T-cell (primary cell): ENCODE results near the gene GSTT2B. TPM values are rescaled to one million over a fixed set of nuclear protein-coding genes. Genes with fewer than 3 reads are reported as not detected.
"Not testable (repeated sequence)": the region's sequence is repeated elsewhere in the genome, so short reads cannot be mapped to it uniquely, and the experiment has no call there.

Experiments used
- ATAC-seq, 4 experiments: fragments of 200-7000 bp in 3 of 4; fragments of 150-1000 bp in 1 of 4; cut with Tn5 transposase; replicated peaks in 1 of 4; 1 replicate in 3 of 4; 2 replicates in 1 of 4; pipeline ENCODE4 v1.10.0; 2021; ENCODE audit warnings: moderate library complexity in 3 of 4, mild to moderate bottlenecking in 2 of 4, moderate number of reproducible peaks in 1 of 4
- CTCF ChIA-PET, 2 donors: fragments of 300-600 bp; sonication (Branson Sonifier 250); formaldehyde crosslinking; loops; one replicate each; lab custom pipeline; 2022; ENCODE audit warnings: antibody characterized with exemption in 2 of 2; lab: Charles Lee
- POLR2A ChIA-PET, 2 donors: fragments of 300-600 bp; sonication (Branson Sonifier 250); formaldehyde crosslinking; loops; one replicate each; lab custom pipeline; 2022; ENCODE audit warnings: antibody characterized with exemption in 2 of 2; lab: Charles Lee
- DNase-seq, 35 experiments: peaks; one replicate each; pipeline versions ENCODE4 v3.0.0 to v3.0.0-alpha.2; 2013 to 2023
- H3K27ac ChIP-seq: one replicate; pipeline ENCODE4 v1.5.1; 2013; ENCODE audit warnings: low read length
- H3K27me3 ChIP-seq, 2 experiments: replicated peaks in 1 of 2; 1 replicate in 1 of 2; 2 replicates in 1 of 2; pipeline versions ENCODE4 v1.6.1 to v1.7.0; 2013; ENCODE audit warnings: low read length in 1 of 2, mixed read lengths in 1 of 2; ENCODE audit not compliant: control insufficient read depth in 2 of 2, insufficient read depth in 2 of 2; ENCODE audit errors: extremely low read depth in 1 of 2
- H3K36me3 ChIP-seq, 2 donors: 1 replicate in 1 of 2; 2 replicates in 1 of 2; pipeline versions ENCODE4 v1.6.1 to v1.7.0; 2013; ENCODE audit warnings: low read length in 1 of 2; ENCODE audit not compliant: control insufficient read depth in 2 of 2, insufficient read depth in 1 of 2; ENCODE audit errors: extremely low read depth in 1 of 2
- H3K4me1 ChIP-seq, 2 experiments: 1 replicate in 1 of 2; 2 replicates in 1 of 2; pipeline versions ENCODE4 v1.6.1 to v1.7.0; 2013; ENCODE audit warnings: low read length in 2 of 2, mixed read lengths in 1 of 2; ENCODE audit not compliant: insufficient read depth in 2 of 2, control insufficient read depth in 1 of 2; ENCODE audit errors: extremely low read depth in 1 of 2
- H3K4me3 ChIP-seq, 2 donors: 1 replicate in 1 of 2; 2 replicates in 1 of 2; pipeline versions ENCODE4 v1.5.1 to v1.7.0; 2013; ENCODE audit warnings: mild to moderate bottlenecking in 2 of 2, low read length in 1 of 2, moderate library complexity in 1 of 2; ENCODE audit not compliant: control insufficient read depth in 1 of 2; ENCODE audit errors: extremely low read depth in 1 of 2
- H3K9me3 ChIP-seq: 2 replicates; pipeline ENCODE4 v1.7.0; 2013
- H3K27ac Mint-ChIP-seq, 2 donors: one replicate each; pipeline ENCODE4 v1.8.0; 2020 to 2021; ENCODE audit warnings: mild to moderate bottlenecking in 2 of 2, mixed read lengths in 2 of 2
- H3K27me3 Mint-ChIP-seq, 2 donors: one replicate each; pipeline ENCODE4 v1.8.0; 2021 to 2022; ENCODE audit warnings: mixed read lengths in 2 of 2
- H3K36me3 Mint-ChIP-seq: one replicate; pipeline ENCODE4 v1.8.0; 2021; ENCODE audit warnings: mixed read lengths
- H3K4me1 Mint-ChIP-seq, 3 donors: one replicate each; pipeline ENCODE4 v1.8.0; 2020 to 2022; ENCODE audit warnings: mixed read lengths in 3 of 3, mild to moderate bottlenecking in 1 of 3
- H3K4me3 Mint-ChIP-seq, 3 donors: one replicate each; pipeline ENCODE4 v1.8.0; 2020 to 2022; ENCODE audit warnings: mild to moderate bottlenecking in 3 of 3, mixed read lengths in 3 of 3, moderate library complexity in 3 of 3
- H3K9me3 Mint-ChIP-seq, 3 donors: one replicate each; pipeline ENCODE4 v1.8.0; 2020 to 2022; ENCODE audit warnings: mixed read lengths in 3 of 3
- WGBS: methylation state at CpG from one replicate; pipeline ENCODE4 v1.1.5; 2013; ENCODE audit warnings: missing lambda C conversion rate; ENCODE audit not compliant: insufficient coverage; 5-methylcytosine and 5-hydroxymethylcytosine counted together
- total RNA-seq, 35 experiments: library from RNA in 6 of 35; stranded (reverse) in 6 of 35; fragments of 120-200 nt in 1 of 35; gene quantifications; one replicate each; pipeline versions ENCODE4 v1.2.1 to v1.2.4 and lab custom pipeline; 2013 to 2026

The GSTT2B gene
- total RNA-seq (not detected), total RNA-seq (lab: John Stamatoyannopoulos, UW) (0 to 0.06 (median 0) reads per million in 29 experiments)
- not detected for total RNA-seq (2013)

GRCh38 chr22:23961084-23961771, at the start of gene GSTT2B:
TSS of gene GSTT2B (minus strand) at chr22:23961195. CDS start at chr22:23961131, 64 bp downstream.
- no CpG with 5 or more reads among the region's 43 CpGs for WGBS
- H3K4me3 Mint-ChIP-seq, H3K27ac Mint-ChIP-seq, H3K4me3 ChIP-seq, DNase-seq, H3K9me3 ChIP-seq, H3K36me3 ChIP-seq, ATAC-seq, CTCF ChIA-PET, H3K4me1 Mint-ChIP-seq, H3K9me3 Mint-ChIP-seq, H3K4me1 ChIP-seq, H3K27ac ChIP-seq, H3K27me3 ChIP-seq, H3K36me3 Mint-ChIP-seq, POLR2A ChIA-PET: not testable (repeated sequence)
- peaks cover 0 to 14% of the 10 kb centered on the region in 2 donors for H3K27me3 Mint-ChIP-seq

GRCh38 chr22:24010018-24010391, 49.0 kb upstream of the GSTT2B start:
- WGBS, result 100% methylated on average over 1 of the region's 2 CpGs
- no peak for ATAC-seq
- H3K36me3 ChIP-seq, result no peaks in the 10 kb centered on the region
- no peaks in the 10 kb centered on the region for H3K9me3 ChIP-seq
- DNase-seq, result no peak
- Mint-ChIP-seq H3K4me1 (peaks cover 29 to 44% (median 32%) of the 10 kb centered on the region in 3 donors), H3K4me3 (peak overlapping the region in 2 of 3 donors; percentile 59 to 66), H3K9me3 (no peaks in the 10 kb centered on the region), H3K27ac (peak overlapping the region; percentile 70 to 88), H3K27me3 (no peaks in the 10 kb centered on the region), H3K36me3 (no peaks in the 10 kb centered on the region)
- peaks cover 0 to 19% of the 10 kb centered on the region in 2 experiments for H3K27me3 ChIP-seq
- H3K27ac ChIP-seq, result no peak overlapping the region
- ChIA-PET CTCF (interaction anchor here (1.5 to 2.1 kb wide), 3 partner anchors 28 to 147 kb away, joined by 3 to 6 read pairs (median 4); no protein-coding TSS in a partner anchor), POLR2A (interaction anchor here in 1 of 2 donors (0.6 kb wide), 1 partner anchor 38 kb away, joined by 3 read pairs; no protein-coding TSS in a partner anchor)
- H3K4me1 ChIP-seq, result peaks cover 3 to 17% of the 10 kb centered on the region in 2 experiments
- H3K4me3 ChIP-seq, result no peak overlapping the region

- CTCF ChIA-PET, result interaction anchor here in 1 of 2 donors (1.7 kb wide), 1 partner anchor 148 kb away, joined by 4 read pairs; no protein-coding TSS in a partner anchor
- no peaks in the 10 kb centered on the region for H3K27me3 Mint-ChIP-seq
- Histone ChIP-seq H3K36me3 (no peaks in the 10 kb centered on the region), H3K27ac (no peak overlapping the region), H3K4me3 (no peak overlapping the region), H3K4me1 (peaks cover 3 to 17% of the 10 kb centered on the region in 2 experiments), H3K27me3 (peaks cover 0 to 25% of the 10 kb centered on the region in 2 experiments), H3K9me3 (no peaks in the 10 kb centered on the region)
- H3K36me3 Mint-ChIP-seq, result no peaks in the 10 kb centered on the region
- 95% methylated on average over 7 of the region's 7 CpGs for WGBS
- H3K4me3 Mint-ChIP-seq, result peak overlapping the region in 1 of 3 donors; percentile 59
- peak overlapping the region in 1 of 2 donors; percentile 62 for H3K27ac Mint-ChIP-seq
- H3K9me3 Mint-ChIP-seq, result no peaks in the 10 kb centered on the region
- DNase-seq (no peak), ATAC-seq (no peak)
- H3K4me1 Mint-ChIP-seq, result peaks cover 25 to 39% (median 28%) of the 10 kb centered on the region in 3 donors
- POLR2A ChIA-PET, result interaction anchor here (0.6 kb wide), 3 partner anchors 38 to 351 kb away, joined by 3 to 7 read pairs (median 5); no protein-coding TSS in a partner anchor
These were observed 48.4 kb upstream of the GSTT2B start for GRCh38 chr22:24009227-24010017.

GRCh38 chr22:24008381-24009226, 47.6 kb upstream of the GSTT2B start:
- H3K36me3 ChIP-seq, result no peaks in the 10 kb centered on the region
- H3K4me3 ChIP-seq, result no peak overlapping the region
- Mint-ChIP-seq H3K27me3 (no peaks in the 10 kb centered on the region), H3K9me3 (no peaks in the 10 kb centered on the region), H3K4me3 (no peak overlapping the region), H3K27ac (no peak overlapping the region), H3K36me3 (no peaks in the 10 kb centered on the region), H3K4me1 (peaks cover 20 to 32% (median 22%) of the 10 kb centered on the region in 3 donors)
- DNase-seq, result no peak
- CTCF ChIA-PET, result no interaction called here
- ATAC-seq, result no peak
- POLR2A ChIA-PET, result interaction anchor here (0.6 to 0.7 kb wide), 3 partner anchors 169 to 352 kb away, joined by 3 to 7 read pairs (median 5); no protein-coding TSS in a partner anchor
- H3K27me3 ChIP-seq, result peaks cover 0 to 32% of the 10 kb centered on the region in 2 experiments
- H3K4me1 ChIP-seq, result peaks cover 3 to 17% of the 10 kb centered on the region in 2 experiments
- no peaks in the 10 kb centered on the region for H3K9me3 ChIP-seq
- H3K27ac ChIP-seq, result no peak overlapping the region
- no CpG with 5 or more reads among the region's 6 CpGs for WGBS

- WGBS, result 67% methylated on average over 1 of the region's 1 CpG
These were observed 47.0 kb upstream of the GSTT2B start for GRCh38 chr22:24008022-24008283.

More at GRCh38 chr22:24008022-24008283, 47.0 kb upstream of the GSTT2B start:
- Histone ChIP-seq H3K27me3 (peaks cover 0 to 36% of the 10 kb centered on the region in 2 experiments), H3K36me3 (no peaks in the 10 kb centered on the region), H3K4me1 (peaks cover 3 to 15% of the 10 kb centered on the region in 2 experiments), H3K27ac (no peak overlapping the region), H3K4me3 (no peak overlapping the region), H3K9me3 (no peaks in the 10 kb centered on the region)
- Mint-ChIP-seq H3K9me3 (no peaks in the 10 kb centered on the region), H3K4me1 (peaks cover 15 to 27% (median 17%) of the 10 kb centered on the region in 3 donors), H3K36me3 (no peaks in the 10 kb centered on the region), H3K27me3 (no peaks in the 10 kb centered on the region), H3K4me3 (no peak overlapping the region), H3K27ac (no peak overlapping the region)
- ChIA-PET CTCF (no interaction called here), POLR2A (interaction anchor here in 1 of 2 donors (0.7 kb wide), 1 partner anchor 312 kb away, joined by 3 read pairs; no protein-coding TSS in a partner anchor)
- no peak for ATAC-seq
- DNase-seq, result no peak
